Transverse colon (tissue), 4 donors: Measurements from ENCODE around the gene ARL14. TPM values are rescaled to one million over a fixed set of nuclear protein-coding genes. Genes with fewer than 3 reads are reported as not detected.
A peak's percentile ranks its signal among the peaks of the same experiment; 100 is the strongest.

Experiments used
- DNase-seq: peaks from one replicate; pipeline ENCODE4 v3.0.0-alpha.2; 2019
- H3K27ac ChIP-seq, 4 donors: fragments of 200-600 bp; sonication (generic); 2 replicates each; pipeline ENCODE4 v1.5.1; 2016 to 2018; ENCODE audit warnings: inconsistent platforms in 4 of 4
- H3K27me3 ChIP-seq: fragments of 200-600 bp; sonication (generic); 2 replicates; pipeline ENCODE4 v1.5.1; 2017; ENCODE audit warnings: inconsistent platforms
- H3K36me3 ChIP-seq, 4 donors: fragments of 200-600 bp; sonication (generic); 2 replicates each; pipeline ENCODE4 v1.5.1; 2017 to 2019; ENCODE audit warnings: inconsistent platforms in 4 of 4
- H3K4me1 ChIP-seq, 4 donors: fragments of 200-600 bp; sonication (generic); 2 replicates each; pipeline ENCODE4 v1.5.1; 2017 to 2020; ENCODE audit warnings: inconsistent platforms in 4 of 4
- H3K4me3 ChIP-seq, 4 donors: fragments of 200-600 bp; sonication (generic); 1 replicate in 1 of 4; 2 replicates in 3 of 4; pipeline versions ENCODE4 v1.5.1 to v1.6.1; 2017 to 2019; ENCODE audit warnings: inconsistent platforms in 4 of 4
- H3K9me3 ChIP-seq, 2 donors: fragments of 200-600 bp; sonication (generic); 2 replicates each; pipeline ENCODE4 v1.5.1; 2017 to 2019; ENCODE audit warnings: inconsistent platforms in 2 of 2
- EP300 ChIP-seq: sonication (generic); formaldehyde crosslinking; IDR thresholded peaks from one replicate; pipeline ENCODE4 v1.6.1; 2017; ENCODE audit warnings: antibody characterized with exemption, low read depth
- POLR2A ChIP-seq: fragments of 450-650 bp; IDR thresholded peaks from one replicate; pipeline ENCODE4 v1.6.1; 2016; ENCODE audit warnings: antibody characterized with exemption, mild to moderate bottlenecking, moderate library complexity
- POLR2AphosphoS5 ChIP-seq, 3 donors: sonication (generic); formaldehyde crosslinking; IDR thresholded peaks; one replicate each; pipeline ENCODE4 v1.6.1; 2016; ENCODE audit warnings: antibody characterized with exemption in 3 of 3
- WGBS, 2 donors: methylation state at CpG; one replicate each; pipeline ENCODE4 v1.1.5; 2018; ENCODE audit warnings: low coverage in 1 of 2; 5-methylcytosine and 5-hydroxymethylcytosine counted together
- in situ Hi-C, 4 donors: fragments of 200-750 bp; cut with MboI; loops; one replicate each; pipeline versions ENCODE4 v1.15.0 to v1.15.1; 2017; ENCODE audit warnings: low sequenced_read_pairs in 3 of 4, low pct_ligation_motif_present in 1 of 4, low pct_unique_long_range_greater_than_20kb in 1 of 4
- intact Hi-C: fragments of 100-400 bp; cut with DNase I; formaldehyde crosslinking; loops from one replicate; pipeline ENCODE4 v1.15.1; 2023; ENCODE audit warnings: low total_unique reads
- total RNA-seq, 4 donors: library from RNA; depleted of rRNA; stranded (reverse); fragments of >200 nt; gene quantifications; one replicate each; pipeline ENCODE4 v1.1.0, GENCODE V29; 2016
- TF ChIP-seq, protein P1 (sequence below), 5 experiments: fragments of 200-600 bp in 3 of 5; fragments of 450-650 bp in 2 of 5; sonication (generic) in 3 of 5; IDR thresholded peaks; 1 replicate in 2 of 5; 2 replicates in 3 of 5; pipeline ENCODE4 v1.5.1; 2016 to 2017; ENCODE audit warnings: antibody characterized with exemption in 5 of 5, inconsistent platforms in 3 of 5, mild to moderate bottlenecking in 2 of 5, moderate library complexity in 1 of 5

Gene ARL14
- total RNA-seq, 4 donors from 2014 or later, result 2.0 to 47.1 (median 27.8) TPM

DNA sequence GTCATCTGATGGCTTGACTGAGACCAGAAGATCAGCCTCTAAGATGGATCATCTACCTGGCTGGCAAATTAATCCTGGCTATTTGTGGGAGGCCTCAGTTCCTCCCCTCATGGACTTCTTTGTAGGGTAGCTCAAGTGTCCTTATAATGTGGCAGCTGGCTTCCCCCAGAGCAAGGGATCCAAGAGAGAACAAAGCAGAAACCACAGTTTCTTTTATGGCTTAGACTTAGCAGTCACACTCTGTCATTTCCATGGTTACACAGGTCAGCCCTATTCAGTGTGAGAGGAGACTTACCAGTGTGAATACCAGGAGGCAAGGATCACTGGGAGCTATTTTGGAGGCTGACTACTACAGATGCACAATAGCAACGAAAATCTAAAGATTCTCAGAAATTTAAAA, 15.3 kb upstream of the ARL14 start:
- TF ChIP-seq, protein P1, sequence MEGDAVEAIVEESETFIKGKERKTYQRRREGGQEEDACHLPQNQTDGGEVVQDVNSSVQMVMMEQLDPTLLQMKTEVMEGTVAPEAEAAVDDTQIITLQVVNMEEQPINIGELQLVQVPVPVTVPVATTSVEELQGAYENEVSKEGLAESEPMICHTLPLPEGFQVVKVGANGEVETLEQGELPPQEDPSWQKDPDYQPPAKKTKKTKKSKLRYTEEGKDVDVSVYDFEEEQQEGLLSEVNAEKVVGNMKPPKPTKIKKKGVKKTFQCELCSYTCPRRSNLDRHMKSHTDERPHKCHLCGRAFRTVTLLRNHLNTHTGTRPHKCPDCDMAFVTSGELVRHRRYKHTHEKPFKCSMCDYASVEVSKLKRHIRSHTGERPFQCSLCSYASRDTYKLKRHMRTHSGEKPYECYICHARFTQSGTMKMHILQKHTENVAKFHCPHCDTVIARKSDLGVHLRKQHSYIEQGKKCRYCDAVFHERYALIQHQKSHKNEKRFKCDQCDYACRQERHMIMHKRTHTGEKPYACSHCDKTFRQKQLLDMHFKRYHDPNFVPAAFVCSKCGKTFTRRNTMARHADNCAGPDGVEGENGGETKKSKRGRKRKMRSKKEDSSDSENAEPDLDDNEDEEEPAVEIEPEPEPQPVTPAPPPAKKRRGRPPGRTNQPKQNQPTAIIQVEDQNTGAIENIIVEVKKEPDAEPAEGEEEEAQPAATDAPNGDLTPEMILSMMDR (IDR thresholded peaks at IDR 0.05), result no peak
- no peak for TF ChIP-seq POLR2A
- no peak for TF ChIP-seq EP300
- TF ChIP-seq POLR2AphosphoS5 (IDR thresholded peaks at IDR 0.05), result no peak
- Histone ChIP-seq H3K4me3 (no peak overlapping the region), H3K27ac (no peak overlapping the region), H3K9me3 (no peaks in the 10 kb centered on the region), H3K36me3 (no peaks in the 10 kb centered on the region), H3K4me1 (peaks cover 0 to 11% (median 5%) of the 10 kb centered on the region in 4 donors), H3K27me3 (no peaks in the 10 kb centered on the region)
- in situ Hi-C loops, result no loop called here
- intact Hi-C loops, result no loop called here
- DNase-seq, result no peak
- 55% methylated on average over 1 of the region's 1 CpG; no CpG with 5 or more reads in 1 of the 2 donors for WGBS, 2 donors

DNA sequence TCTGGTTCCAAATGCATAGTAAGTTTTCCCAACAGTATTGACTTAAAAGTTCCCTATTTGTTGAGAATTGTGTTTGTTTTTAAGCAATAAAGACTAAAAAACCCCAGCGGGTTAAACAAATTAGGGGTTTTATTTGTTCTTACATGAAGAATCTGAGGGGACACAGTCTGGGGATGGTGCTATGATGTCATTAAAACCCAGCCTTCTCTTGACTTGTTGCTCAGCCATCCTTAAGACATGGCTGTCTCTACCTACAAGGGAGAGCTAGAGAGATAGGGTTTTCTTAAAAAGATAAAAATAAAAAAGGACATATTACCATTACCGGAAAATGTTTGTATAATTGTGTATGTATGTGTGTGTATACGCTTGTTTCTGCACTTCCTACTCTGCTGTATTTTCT, 11.7 kb upstream of the ARL14 start:
- TF ChIP-seq POLR2AphosphoS5 (IDR thresholded peaks at IDR 0.05) (no peak), POLR2A (no peak), EP300 (no peak)
- TF ChIP-seq, protein P1 (IDR thresholded peaks at IDR 0.05), result no peak
- in situ Hi-C loops (no loop called here), intact Hi-C loops (no loop called here)
- Histone ChIP-seq H3K4me3 (no peak overlapping the region), H3K36me3 (no peaks in the 10 kb centered on the region), H3K27me3 (no peaks in the 10 kb centered on the region), H3K4me1 (peaks cover 3 to 29% (median 12%) of the 10 kb centered on the region in 4 donors), H3K9me3 (no peaks in the 10 kb centered on the region), H3K27ac (peak overlapping the region in 1 of 4 donors; percentile 78)
- 72 to 89% methylated on average over 3 of the region's 3 CpGs for WGBS, 2 donors
- DNase-seq, result no peak

- peaks cover 3 to 29% (median 12%) of the 10 kb centered on the region in 4 donors for H3K4me1 ChIP-seq
- TF ChIP-seq EP300, result no peak
- TF ChIP-seq POLR2AphosphoS5 (IDR thresholded peaks at IDR 0.05), result no peak
- H3K27me3 ChIP-seq, result no peaks in the 10 kb centered on the region
- no peaks in the 10 kb centered on the region for H3K9me3 ChIP-seq
- peak; percentile 49 for DNase-seq
- H3K4me3 ChIP-seq, result no peak overlapping the region
- no peaks in the 10 kb centered on the region for H3K36me3 ChIP-seq
- H3K27ac ChIP-seq, result peak overlapping the region; percentile 36 to 78 (median 73)
- 63 to 82% methylated on average over 4 of the region's 4 CpGs for WGBS, 2 donors
- in situ Hi-C loops (no loop called here), intact Hi-C loops (no loop called here)
Observed at GRCh38 chr3:160665784-160666526, 11.0 kb upstream of the ARL14 start.

DNA sequence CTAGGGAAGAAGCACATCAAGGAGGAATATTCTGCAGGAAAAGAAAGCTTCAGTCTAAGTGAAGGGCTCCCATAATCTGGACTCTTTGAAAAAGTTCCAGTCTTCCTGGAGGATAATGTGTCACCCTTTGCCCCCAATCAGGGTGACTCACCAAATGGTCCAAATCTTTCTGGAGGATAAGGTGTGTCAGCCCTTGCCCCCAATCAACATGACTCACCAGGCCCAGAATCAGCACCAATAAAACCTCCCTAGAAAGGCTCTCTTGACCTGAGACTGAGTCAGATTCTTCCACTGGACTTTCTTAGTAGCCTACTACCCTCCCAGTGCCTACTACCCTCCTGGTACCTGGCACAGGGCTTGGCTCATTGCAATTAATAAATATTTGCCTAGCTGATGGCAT, 9.5 kb upstream of the ARL14 start:
- H3K4me3 ChIP-seq, result no peak overlapping the region
- no peaks in the 10 kb centered on the region for H3K27me3 ChIP-seq
- DNase-seq, result peak; percentile 78
- H3K4me1 ChIP-seq, result peaks cover 3 to 29% (median 13%) of the 10 kb centered on the region in 4 donors
- intact Hi-C loops (no loop called here), in situ Hi-C loops (no loop called here)
- TF ChIP-seq POLR2AphosphoS5 (IDR thresholded peaks at IDR 0.05) (peak in 2 of 3 donors; percentile 56 to 68), EP300 (no peak)
- TF ChIP-seq, protein P1 (IDR thresholded peaks at IDR 0.05), result no peak
- no peaks in the 10 kb centered on the region for H3K36me3 ChIP-seq
- H3K27ac ChIP-seq, result peak overlapping the region; percentile 66 to 78 (median 73)
- H3K9me3 ChIP-seq, result no peaks in the 10 kb centered on the region
